IPS-18a (cell line): ENCODE data around the gene ZNF23.

ENCODE experiments used
- H3K27ac ChIP-seq: one replicate; pipeline ENCODE4 v1.5.1; 2013; ENCODE audit warnings: low read length
- H3K27me3 ChIP-seq: one replicate; pipeline ENCODE4 v1.6.1; 2013; ENCODE audit warnings: mild to moderate bottlenecking, low read length; ENCODE audit not compliant: control insufficient read depth, insufficient read depth
- H3K36me3 ChIP-seq: one replicate; pipeline ENCODE4 v1.6.1; 2013; ENCODE audit warnings: low read depth, low read length; ENCODE audit not compliant: control insufficient read depth
- H3K4me1 ChIP-seq: one replicate; pipeline ENCODE4 v1.6.1; 2013; ENCODE audit warnings: low read depth, low read length; ENCODE audit not compliant: control insufficient read depth
- H3K4me3 ChIP-seq: one replicate; pipeline ENCODE4 v1.5.1; 2013; ENCODE audit warnings: low read length
- H3K9ac ChIP-seq: one replicate; pipeline ENCODE4 v1.6.1; 2013; ENCODE audit warnings: mild to moderate bottlenecking, low read length, moderate library complexity
- H3K9me3 ChIP-seq: one replicate; pipeline ENCODE4 v1.6.1; 2013; ENCODE audit warnings: low read depth, low read length; ENCODE audit not compliant: control insufficient read depth

The ZNF23 gene

GRCh38 chr16:71440669-71441347 lies 21.2 kb downstream of the ZNF23 start:
- no peak overlapping the region for H3K9ac ChIP-seq
- H3K27me3 ChIP-seq = no peaks in the 10 kb centered on the region
- H3K9me3 ChIP-seq = no peaks in the 10 kb centered on the region
- H3K4me1 ChIP-seq = no peaks in the 10 kb centered on the region
- no peak overlapping the region for H3K4me3 ChIP-seq
- H3K27ac ChIP-seq = no peak overlapping the region
- no peaks in the 10 kb centered on the region for H3K36me3 ChIP-seq

GRCh38 chr16:71439523-71439922 lies 22.5 kb downstream of the ZNF23 start:
- Histone ChIP-seq H3K9ac (no peak overlapping the region), H3K27ac (no peak overlapping the region), H3K4me3 (no peak overlapping the region), H3K4me1 (no peaks in the 10 kb centered on the region), H3K27me3 (no peaks in the 10 kb centered on the region), H3K36me3 (no peaks in the 10 kb centered on the region), H3K9me3 (no peaks in the 10 kb centered on the region)

- H3K4me3 ChIP-seq = no peak overlapping the region
- no peaks in the 10 kb centered on the region for H3K27me3 ChIP-seq
- H3K36me3 ChIP-seq = no peaks in the 10 kb centered on the region
- H3K9me3 ChIP-seq = no peaks in the 10 kb centered on the region
- no peak overlapping the region for H3K27ac ChIP-seq
- H3K4me1 ChIP-seq = no peaks in the 10 kb centered on the region
- no peak overlapping the region for H3K9ac ChIP-seq
These were observed 25.6 kb downstream of the ZNF23 start for GRCh38 chr16:71436473-71436872.

GRCh38 chr16:71432906-71433305 lies 29.1 kb downstream of the ZNF23 start:
- H3K36me3 ChIP-seq = no peaks in the 10 kb centered on the region
- H3K9me3 ChIP-seq = no peaks in the 10 kb centered on the region
- no peak overlapping the region for H3K27ac ChIP-seq
- no peaks in the 10 kb centered on the region for H3K4me1 ChIP-seq
- no peak overlapping the region for H3K9ac ChIP-seq
- no peak overlapping the region for H3K4me3 ChIP-seq
- no peaks in the 10 kb centered on the region for H3K27me3 ChIP-seq

GRCh38 chr16:71431991-71432390 lies 30.1 kb downstream of the ZNF23 start:
- H3K27me3 ChIP-seq = no peaks in the 10 kb centered on the region
- no peaks in the 10 kb centered on the region for H3K4me1 ChIP-seq
- H3K4me3 ChIP-seq = no peak overlapping the region
- H3K27ac ChIP-seq = no peak overlapping the region
- no peak overlapping the region for H3K9ac ChIP-seq
- H3K9me3 ChIP-seq = no peaks in the 10 kb centered on the region
- no peaks in the 10 kb centered on the region for H3K36me3 ChIP-seq

GRCh38 chr16:71431176-71431575 lies 30.9 kb downstream of the ZNF23 start:
- no peak overlapping the region for H3K27ac ChIP-seq
- H3K9me3 ChIP-seq = no peaks in the 10 kb centered on the region
- H3K36me3 ChIP-seq = no peaks in the 10 kb centered on the region
- H3K9ac ChIP-seq = no peak overlapping the region
- H3K4me1 ChIP-seq = no peaks in the 10 kb centered on the region
- no peak overlapping the region for H3K4me3 ChIP-seq
- H3K27me3 ChIP-seq = no peaks in the 10 kb centered on the region

- H3K9me3 ChIP-seq = no peaks in the 10 kb centered on the region
- H3K4me3 ChIP-seq = no peak overlapping the region
- H3K27me3 ChIP-seq = peaks cover under 1% of the 10 kb centered on the region
- H3K36me3 ChIP-seq = no peaks in the 10 kb centered on the region
- H3K27ac ChIP-seq = no peak overlapping the region
- H3K4me1 ChIP-seq = no peaks in the 10 kb centered on the region
- no peak overlapping the region for H3K9ac ChIP-seq
These were observed 31.3 kb downstream of the ZNF23 start for GRCh38 chr16:71430744-71431143.

- H3K9me3 ChIP-seq = no peaks in the 10 kb centered on the region
- no peaks in the 10 kb centered on the region for H3K4me1 ChIP-seq
- no peak overlapping the region for H3K4me3 ChIP-seq
- H3K27me3 ChIP-seq = peaks cover 12% of the 10 kb centered on the region
- H3K27ac ChIP-seq = no peak overlapping the region
- no peaks in the 10 kb centered on the region for H3K36me3 ChIP-seq
- no peak overlapping the region for H3K9ac ChIP-seq
These were observed 32.5 kb downstream of the ZNF23 start for GRCh38 chr16:71429581-71429980.

- H3K27me3 ChIP-seq = peaks cover 19% of the 10 kb centered on the region
- no peaks in the 10 kb centered on the region for H3K9me3 ChIP-seq
- H3K27ac ChIP-seq = no peak overlapping the region
- no peak overlapping the region for H3K9ac ChIP-seq
- no peak overlapping the region for H3K4me3 ChIP-seq
- H3K36me3 ChIP-seq = no peaks in the 10 kb centered on the region
- H3K4me1 ChIP-seq = no peaks in the 10 kb centered on the region
These were observed 33.2 kb downstream of the ZNF23 start for GRCh38 chr16:71428883-71429282.

GRCh38 chr16:71428385-71428784 lies 33.7 kb downstream of the ZNF23 start:
- H3K36me3 ChIP-seq = no peaks in the 10 kb centered on the region
- H3K4me1 ChIP-seq = no peaks in the 10 kb centered on the region
- H3K27me3 ChIP-seq = peaks cover 21% of the 10 kb centered on the region
- no peak overlapping the region for H3K4me3 ChIP-seq
- no peaks in the 10 kb centered on the region for H3K9me3 ChIP-seq
- H3K27ac ChIP-seq = no peak overlapping the region
- no peak overlapping the region for H3K9ac ChIP-seq

GRCh38 chr16:71426880-71427615 lies 35.0 kb downstream of the ZNF23 start:
- no peaks in the 10 kb centered on the region for H3K36me3 ChIP-seq
- H3K4me3 ChIP-seq = peak overlapping the region; percentile 4
- no peak overlapping the region for H3K27ac ChIP-seq
- no peaks in the 10 kb centered on the region for H3K4me1 ChIP-seq
- peaks cover 21% of the 10 kb centered on the region for H3K27me3 ChIP-seq
- H3K9me3 ChIP-seq = no peaks in the 10 kb centered on the region
- H3K9ac ChIP-seq = no peak overlapping the region
